ENCODE data around the gene FOXP1. TPM values are rescaled to one million over a fixed set of nuclear protein-coding genes. Genes with fewer than 3 reads are reported as not detected.
A peak's percentile ranks its signal among the peaks of the same experiment; 100 is the strongest.

FOXP1 gene
- total and polyA plus RNA-seq, 5 experiments from 2014 or later = 280 to 443 (median 382) TPM

DNA sequence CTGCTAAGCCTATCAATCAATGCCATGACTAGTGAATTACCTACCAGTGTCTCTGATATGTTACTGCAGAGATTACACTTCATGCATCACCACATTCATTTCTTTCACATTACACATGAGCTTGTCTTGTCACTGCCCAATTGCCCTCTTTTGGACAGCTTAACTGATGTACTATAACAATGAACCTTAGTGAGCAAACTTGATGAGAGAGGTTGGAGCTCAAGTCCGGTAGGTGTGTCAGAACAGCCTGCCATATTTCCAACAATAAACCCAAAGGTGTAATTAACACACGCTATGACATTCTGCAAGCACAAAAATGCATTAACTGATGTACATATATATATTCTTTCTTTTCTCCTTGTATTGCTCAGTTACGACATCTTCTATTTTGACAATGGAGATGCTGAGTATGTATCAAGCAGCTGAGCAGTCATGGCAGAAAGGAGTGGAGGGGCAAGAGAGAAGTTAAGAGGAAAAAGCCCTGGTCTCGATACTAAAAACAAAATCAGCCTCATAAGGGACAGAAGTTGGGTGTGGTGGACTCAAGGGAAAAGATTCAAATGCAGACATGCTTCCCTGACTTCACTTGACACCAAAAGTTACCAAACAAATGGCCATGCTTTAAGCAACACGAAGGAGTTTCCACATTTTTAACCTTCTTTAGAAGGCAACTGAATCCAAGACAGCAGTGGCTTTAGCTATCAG, 538.2 kb downstream of the FOXP1 start:
- POLR2A ChIA-PET = no interaction called here
- peak overlapping the region in 8 of 10 donors; percentile 48 to 89 (median 74) for H3K27ac Mint-ChIP-seq

DNA sequence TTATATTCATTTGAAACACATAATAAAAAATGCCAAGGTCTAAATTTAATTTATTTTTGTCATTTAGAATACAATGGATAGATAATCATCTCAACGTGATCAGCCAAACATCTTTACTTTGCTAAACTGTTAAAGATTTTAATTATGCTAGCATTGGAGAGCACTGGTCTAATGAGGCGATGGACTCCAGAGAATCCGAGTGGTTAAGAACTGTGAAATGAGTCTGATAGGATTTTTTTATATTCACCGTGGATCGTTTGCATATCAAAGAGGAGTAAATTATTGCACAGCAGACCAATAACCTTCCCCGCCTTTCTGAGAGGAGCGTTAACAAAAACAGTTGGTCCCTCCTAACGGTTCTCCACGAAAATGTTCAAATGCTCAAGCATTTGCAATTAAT, 540.8 kb downstream of the FOXP1 start:
- no peak for DNase-seq
- H3K27me3 Mint-ChIP-seq = no peaks in the 10 kb centered on the region
- ATAC-seq = no peak
- H3K27ac Mint-ChIP-seq = peak overlapping the region in 2 of 10 donors; percentile 54 to 58
- peaks cover 48 to 90% (median 70%) of the 10 kb centered on the region in 4 donors for H3K4me1 Mint-ChIP-seq
- H3K9me3 Mint-ChIP-seq = no peaks in the 10 kb centered on the region
- no peak overlapping the region for H3K4me3 Mint-ChIP-seq
- POLR2A ChIA-PET = no interaction called here
- peaks cover 3 to 95% (median 35%) of the 10 kb centered on the region in 3 donors for H3K36me3 Mint-ChIP-seq

More for the DNA sequence above, 538.2 kb downstream of the FOXP1 start:
- ATAC-seq = no peak
- Mint-ChIP-seq H3K4me1 (peaks cover 33 to 93% (median 72%) of the 10 kb centered on the region in 4 donors), H3K27me3 (no peaks in the 10 kb centered on the region), H3K4me3 (peak overlapping the region in 8 of 10 donors; percentile 20 to 53 (median 40)), H3K36me3 (peaks cover 3 to 97% (median 39%) of the 10 kb centered on the region in 3 donors), H3K9me3 (no peaks in the 10 kb centered on the region)
- DNase-seq = no peak

DNA sequence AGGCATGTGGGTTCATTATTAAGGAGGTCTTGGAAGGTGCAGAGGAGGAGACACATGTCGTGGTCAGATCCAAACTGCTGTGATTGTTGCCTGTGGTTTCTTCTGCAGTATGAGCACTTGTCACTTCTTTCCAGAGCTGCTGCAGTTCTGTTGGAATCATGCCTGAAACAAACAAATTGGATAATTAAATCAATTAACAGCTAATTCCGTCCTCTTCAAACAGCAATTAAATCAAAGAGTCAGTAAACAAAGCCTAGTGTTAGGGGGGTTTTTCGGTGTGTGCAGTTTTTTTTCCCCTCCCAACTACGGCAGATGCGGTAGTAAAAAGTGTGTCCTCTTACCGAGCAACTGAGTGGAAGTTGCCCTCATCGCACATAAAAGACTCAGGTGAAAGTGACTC, 542.2 kb downstream of the FOXP1 start:
- POLR2A ChIA-PET = interaction anchor here (0.8 to 2.8 kb wide), 4 partner anchors 10 to 20 kb away, joined by 3 to 9 read pairs (median 3); no protein-coding TSS in a partner anchor
- peaks cover 3 to 95% (median 32%) of the 10 kb centered on the region in 3 donors for H3K36me3 Mint-ChIP-seq
- ATAC-seq (peak; percentile 23 to 42), DNase-seq (no peak)
- H3K4me1 Mint-ChIP-seq = peaks cover 44 to 89% (median 76%) of the 10 kb centered on the region in 4 donors
- H3K27ac Mint-ChIP-seq = peak overlapping the region; percentile 24 to 88 (median 75)
- H3K4me3 Mint-ChIP-seq = peak overlapping the region in 9 of 10 donors; percentile 8 to 75 (median 42)
- no peaks in the 10 kb centered on the region for H3K9me3 Mint-ChIP-seq
- no peaks in the 10 kb centered on the region for H3K27me3 Mint-ChIP-seq

DNA sequence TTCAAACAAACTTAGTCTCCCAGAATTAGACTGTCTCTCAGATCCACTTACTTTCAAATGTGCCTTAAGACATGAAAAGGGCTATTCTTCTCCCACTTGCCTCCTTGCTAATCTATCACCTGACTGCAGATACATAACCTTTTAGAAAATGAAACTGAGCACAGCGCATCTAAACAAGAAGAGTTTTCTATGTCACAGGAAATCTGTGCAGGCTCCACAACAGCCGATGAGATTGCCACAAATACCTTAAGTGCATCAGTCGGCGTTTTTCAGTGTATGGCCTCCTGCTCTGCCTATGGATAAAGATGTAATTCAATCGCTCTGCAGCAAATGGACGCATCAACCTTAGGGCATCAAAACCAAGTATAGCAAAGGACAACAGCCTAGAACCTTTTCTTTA, 544.2 kb downstream of the FOXP1 start:
- peak; percentile 40 to 86 for ATAC-seq
- peaks cover 41 to 89% (median 80%) of the 10 kb centered on the region in 4 donors for H3K4me1 Mint-ChIP-seq
- H3K9me3 Mint-ChIP-seq = no peaks in the 10 kb centered on the region
- POLR2A ChIA-PET = interaction anchor here (1.4 to 2.8 kb wide), 2 partner anchors 13 to 25 kb away, joined by 8 to 9 read pairs; no protein-coding TSS in a partner anchor
- H3K4me3 Mint-ChIP-seq = peak overlapping the region; percentile 3 to 67 (median 51)
- H3K27ac Mint-ChIP-seq = peak overlapping the region; percentile 19 to 87 (median 64)
- peak in 3 of 10 donors; percentile 20 to 52 (median 44) for DNase-seq
- peaks cover 3 to 95% (median 23%) of the 10 kb centered on the region in 3 donors for H3K36me3 Mint-ChIP-seq
- no peaks in the 10 kb centered on the region for H3K27me3 Mint-ChIP-seq

DNA sequence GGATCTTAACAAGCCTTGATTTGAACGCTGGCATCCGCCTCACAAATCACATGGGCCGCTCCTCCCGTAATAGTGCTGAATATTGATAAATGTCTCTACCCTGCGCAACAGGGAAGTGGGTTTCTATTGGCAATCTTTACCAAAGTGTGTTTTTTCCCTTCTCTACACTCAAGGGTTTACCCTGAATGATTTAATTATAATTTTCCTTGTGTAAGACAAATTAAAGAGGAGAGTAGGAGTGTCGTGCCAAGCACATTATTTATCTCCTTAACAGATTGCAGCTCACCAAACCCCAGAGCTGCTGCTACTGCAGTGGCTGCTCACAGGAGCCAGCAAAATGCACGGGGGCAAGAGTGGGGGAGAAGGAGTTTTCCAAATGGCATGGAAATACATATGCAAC, 545.8 kb downstream of the FOXP1 start:
- Mint-ChIP-seq H3K4me1 (peaks cover 50 to 92% (median 89%) of the 10 kb centered on the region in 4 donors), H3K4me3 (peak overlapping the region in 3 of 10 donors; percentile 4 to 16 (median 13)), H3K36me3 (peaks cover 0 to 94% (median 20%) of the 10 kb centered on the region in 3 donors), H3K9me3 (no peaks in the 10 kb centered on the region), H3K27ac (peak overlapping the region in 8 of 10 donors; percentile 2 to 87 (median 64)), H3K27me3 (no peaks in the 10 kb centered on the region)
- ATAC-seq (no peak), DNase-seq (no peak)
- POLR2A ChIA-PET = interaction anchor here (0.6 kb wide), 1 partner anchor 15 kb away, joined by 3 read pairs; no protein-coding TSS in a partner anchor

DNA sequence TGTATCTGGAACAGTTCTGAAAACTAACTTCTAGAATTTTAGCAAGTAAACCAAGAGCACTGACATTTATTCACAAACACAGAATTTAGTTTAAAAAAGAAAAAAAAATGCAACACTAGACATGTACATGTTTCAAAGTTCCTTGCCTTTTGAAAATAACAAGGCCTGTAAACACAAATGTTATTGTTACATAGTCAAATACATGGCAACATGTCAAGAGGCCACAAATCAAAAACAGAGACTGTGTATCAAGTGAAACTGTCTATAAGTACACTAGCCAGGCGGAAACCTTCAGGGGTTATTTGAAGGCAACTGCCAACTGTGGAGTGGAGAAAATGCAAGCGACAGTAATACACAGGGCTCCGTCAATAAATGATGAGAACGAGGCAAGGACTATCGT, 547.6 kb downstream of the FOXP1 start:
- POLR2A ChIA-PET = no interaction called here
- H3K27me3 Mint-ChIP-seq = no peaks in the 10 kb centered on the region
- peaks cover 52 to 96% (median 93%) of the 10 kb centered on the region in 4 donors for H3K4me1 Mint-ChIP-seq
- peak overlapping the region in 8 of 10 donors; percentile 29 to 84 (median 75) for H3K27ac Mint-ChIP-seq
- no peak for DNase-seq
- H3K36me3 Mint-ChIP-seq = peaks cover 3 to 95% (median 18%) of the 10 kb centered on the region in 3 donors
- no peaks in the 10 kb centered on the region for H3K9me3 Mint-ChIP-seq
- H3K4me3 Mint-ChIP-seq = peak overlapping the region in 5 of 10 donors; percentile 33 to 63 (median 54)
- no peak for ATAC-seq

DNA sequence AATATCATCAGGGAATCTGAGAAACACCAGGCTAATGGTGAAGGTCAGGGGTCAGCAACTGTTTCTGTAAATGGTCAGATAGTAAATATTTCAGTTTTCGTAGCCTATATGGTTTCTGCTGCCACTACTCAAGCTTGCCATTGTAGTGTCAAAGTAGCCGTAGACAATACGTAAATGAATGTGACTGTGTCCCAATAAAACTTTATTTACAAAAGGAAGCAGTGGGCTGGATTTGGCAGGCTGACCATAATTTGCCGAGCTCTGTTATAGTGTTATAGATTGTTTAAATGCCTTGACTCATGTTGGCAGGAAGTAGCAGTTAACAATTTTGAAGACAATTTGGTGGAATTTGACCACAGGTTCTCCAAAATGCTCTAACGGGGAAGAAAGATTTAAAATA, 548.2 kb downstream of the FOXP1 start:
- Mint-ChIP-seq H3K9me3 (no peaks in the 10 kb centered on the region), H3K27me3 (no peaks in the 10 kb centered on the region), H3K4me1 (peaks cover 51 to 96% (median 93%) of the 10 kb centered on the region in 4 donors), H3K27ac (peak overlapping the region in 9 of 10 donors; percentile 63 to 91 (median 80)), H3K36me3 (peaks cover 5 to 95% (median 16%) of the 10 kb centered on the region in 3 donors), H3K4me3 (peak overlapping the region in 6 of 10 donors; percentile 25 to 60 (median 40))
- DNase-seq (no peak), ATAC-seq (no peak)
- POLR2A ChIA-PET = interaction anchor here (1.0 kb wide), 2 partner anchors 34 to 193 kb away, joined by 3 to 4 read pairs; no protein-coding TSS in a partner anchor

DNA sequence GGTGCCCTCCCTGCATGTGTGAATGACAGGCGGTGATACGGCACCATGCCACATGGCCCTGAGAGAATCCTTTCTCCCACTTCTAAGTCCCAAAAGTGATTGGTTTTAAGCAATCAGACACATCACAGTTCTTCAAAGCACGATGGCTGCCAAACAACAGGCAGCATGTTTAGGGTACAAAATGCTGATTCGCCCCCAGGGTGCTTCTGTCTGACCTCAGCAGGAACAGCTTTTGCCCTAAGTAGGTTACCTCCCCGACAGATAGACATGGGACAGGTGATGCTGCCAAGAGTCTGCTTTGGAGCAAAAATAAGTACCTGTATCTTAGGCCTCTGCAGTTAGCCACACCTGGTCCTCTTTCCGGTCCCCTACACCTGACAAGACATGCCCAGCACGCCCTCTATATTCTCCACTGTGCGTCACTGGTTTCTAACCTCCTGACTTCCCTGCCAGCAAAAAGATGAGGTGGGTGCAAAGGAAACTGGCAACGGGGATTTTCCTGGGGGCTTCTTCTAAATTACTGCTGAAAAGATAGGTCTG, 549.8 kb downstream of the FOXP1 start:
- H3K4me3 Mint-ChIP-seq = peak overlapping the region in 7 of 10 donors; percentile 5 to 71 (median 50)
- DNase-seq (no peak), ATAC-seq (no peak)
- H3K27me3 Mint-ChIP-seq = no peaks in the 10 kb centered on the region
- H3K4me1 Mint-ChIP-seq = peaks cover 49 to 94% (median 90%) of the 10 kb centered on the region in 4 donors
- no peaks in the 10 kb centered on the region for H3K9me3 Mint-ChIP-seq
- peaks cover 5 to 94% (median 21%) of the 10 kb centered on the region in 3 donors for H3K36me3 Mint-ChIP-seq
- H3K27ac Mint-ChIP-seq = peak overlapping the region; percentile 54 to 87 (median 82)
- POLR2A ChIA-PET = interaction anchor here (0.7 to 1.0 kb wide), 2 partner anchors 13 to 28 kb away, joined by 9 to 11 read pairs; no protein-coding TSS in a partner anchor

DNA sequence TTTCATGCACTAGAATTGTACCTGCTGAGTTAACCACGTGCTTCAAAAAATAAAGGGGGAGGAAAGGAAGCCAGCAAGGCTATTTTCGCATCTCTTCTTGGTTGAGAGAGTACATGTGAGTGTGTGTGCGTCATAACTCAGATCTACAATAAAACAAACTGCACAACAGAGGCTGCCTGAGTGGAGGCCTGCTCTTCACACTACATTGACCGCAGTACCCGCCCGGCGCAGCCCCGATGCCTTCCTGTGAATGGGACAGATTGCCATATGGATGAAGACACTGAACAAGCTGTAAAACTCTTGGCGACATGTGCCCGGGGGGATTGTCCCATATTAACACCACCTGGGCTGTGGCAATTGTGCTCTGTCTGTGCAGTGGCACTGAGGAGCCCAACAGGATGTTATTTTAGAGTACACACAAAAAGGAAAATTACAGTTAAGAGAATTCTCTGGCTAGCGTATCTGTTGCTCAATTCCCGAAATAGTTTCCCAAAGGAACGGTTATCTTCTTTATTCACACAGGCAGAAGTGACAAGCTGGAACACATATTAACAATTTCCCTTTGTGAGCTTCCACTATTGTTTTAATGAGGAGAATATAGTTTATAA, 551.5 kb downstream of the FOXP1 start:
- Mint-ChIP-seq H3K4me1 (peaks cover 49 to 92% (median 90%) of the 10 kb centered on the region in 4 donors), H3K27me3 (no peaks in the 10 kb centered on the region), H3K4me3 (peak overlapping the region in 9 of 10 donors; percentile 18 to 52 (median 46)), H3K27ac (peak overlapping the region; percentile 71 to 93 (median 86)), H3K36me3 (peaks cover 5 to 93% (median 19%) of the 10 kb centered on the region in 3 donors), H3K9me3 (no peaks in the 10 kb centered on the region)
- POLR2A ChIA-PET = interaction anchor here (0.6 to 0.8 kb wide), 3 partner anchors 17 to 550 kb away, joined by 3 read pairs; no protein-coding TSS in a partner anchor
- ATAC-seq = peak; percentile 68 to 90
- DNase-seq = peak in 8 of 10 donors; percentile 15 to 61 (median 41)

DNA sequence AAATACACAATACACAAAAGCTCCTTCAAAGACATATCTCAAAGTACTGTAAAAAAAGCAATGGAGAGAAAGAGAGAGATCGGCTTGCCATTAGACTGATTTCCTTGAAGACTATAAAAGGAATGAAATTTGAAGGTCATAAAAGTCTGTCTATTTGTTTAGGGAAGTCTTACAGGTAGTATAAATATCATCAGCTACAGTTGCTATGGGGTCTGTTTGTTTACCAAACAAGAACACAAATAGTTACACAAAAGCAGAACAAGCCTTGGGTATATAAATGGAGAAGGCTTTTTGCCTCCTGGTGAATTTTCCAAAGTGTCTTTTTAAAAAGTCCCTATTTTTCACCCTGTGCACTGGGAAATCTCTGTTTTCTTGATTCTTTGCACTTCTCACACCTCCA, 552.3 kb downstream of the FOXP1 start:
- DNase-seq (no peak), ATAC-seq (no peak)
- Mint-ChIP-seq H3K9me3 (no peaks in the 10 kb centered on the region), H3K4me3 (peak overlapping the region in 5 of 10 donors; percentile 5 to 52 (median 19)), H3K4me1 (peaks cover 50 to 92% (median 91%) of the 10 kb centered on the region in 4 donors), H3K27ac (peak overlapping the region; percentile 73 to 93 (median 86)), H3K36me3 (peaks cover 5 to 91% (median 16%) of the 10 kb centered on the region in 3 donors), H3K27me3 (no peaks in the 10 kb centered on the region)
- POLR2A ChIA-PET = no interaction called here

DNA sequence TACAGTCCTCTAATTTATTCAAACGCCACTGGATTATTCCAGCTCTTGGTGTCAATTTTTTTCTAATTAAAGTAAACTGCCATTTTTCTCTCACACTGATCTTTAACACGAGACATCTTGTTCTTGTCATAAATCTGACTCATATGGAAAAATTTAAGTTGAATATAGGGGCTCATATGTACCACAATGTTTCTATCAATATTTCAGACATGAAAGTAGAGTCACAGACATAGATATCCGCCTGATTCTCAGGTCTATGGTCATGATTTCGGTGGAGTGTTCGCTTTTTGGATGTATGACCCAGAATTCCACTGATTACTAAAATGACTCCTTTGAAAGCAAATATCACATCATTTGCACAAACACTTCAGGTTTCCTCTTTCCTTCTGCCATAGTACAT, 552.8 kb downstream of the FOXP1 start:
- Mint-ChIP-seq H3K27me3 (no peaks in the 10 kb centered on the region), H3K36me3 (peaks cover 5 to 90% (median 15%) of the 10 kb centered on the region in 3 donors), H3K27ac (peak overlapping the region; percentile 12 to 93 (median 84)), H3K9me3 (no peaks in the 10 kb centered on the region), H3K4me3 (peak overlapping the region in 4 of 10 donors; percentile 5 to 58 (median 16)), H3K4me1 (peaks cover 48 to 92% (median 90%) of the 10 kb centered on the region in 4 donors)
- ATAC-seq (no peak), DNase-seq (no peak)
- POLR2A ChIA-PET = interaction anchor here (0.9 kb wide), 2 partner anchors 16 to 34 kb away, joined by 3 to 4 read pairs; no protein-coding TSS in a partner anchor

DNA sequence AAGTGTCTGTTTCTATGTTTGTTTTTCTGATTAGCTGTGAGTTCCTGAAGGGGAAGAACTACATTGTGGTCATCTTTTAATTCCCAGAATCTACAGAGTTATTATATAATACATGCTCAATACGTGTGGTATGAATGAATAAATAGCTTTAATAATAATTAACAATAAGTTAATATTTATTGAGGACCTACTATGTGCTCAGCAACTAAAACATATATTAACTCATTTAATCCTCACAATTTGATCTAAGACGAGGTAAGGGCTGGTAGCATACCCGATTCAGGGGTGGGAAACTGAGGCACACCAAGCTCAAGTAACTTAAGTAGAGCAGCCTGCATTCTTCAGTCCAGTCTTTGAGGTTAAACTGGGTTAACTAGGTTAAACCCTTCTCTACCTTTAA, 553.8 kb downstream of the FOXP1 start:
- peaks cover 47 to 92% (median 89%) of the 10 kb centered on the region in 4 donors for H3K4me1 Mint-ChIP-seq
- DNase-seq (no peak), ATAC-seq (no peak)
- peak overlapping the region; percentile 29 to 88 (median 77) for H3K27ac Mint-ChIP-seq
- no peaks in the 10 kb centered on the region for H3K9me3 Mint-ChIP-seq
- no peaks in the 10 kb centered on the region for H3K27me3 Mint-ChIP-seq
- peaks cover 5 to 90% (median 10%) of the 10 kb centered on the region in 3 donors for H3K36me3 Mint-ChIP-seq
- H3K4me3 Mint-ChIP-seq = no peak overlapping the region
- POLR2A ChIA-PET = interaction anchor here (0.7 to 0.9 kb wide), 3 partner anchors 17 to 35 kb away, joined by 3 to 4 read pairs (median 3); no protein-coding TSS in a partner anchor
